Skeletal muscle satellite cell (primary cell): ENCODE data around the gene MIGA2.

Experiments
- H3K27me3 ChIP-seq: 2 replicates; pipeline ENCODE4 v1.7.0; 2013; ENCODE audit warnings: low read length; ENCODE audit not compliant: control insufficient read depth, insufficient read depth
- H3K36me3 ChIP-seq: 2 replicates; pipeline ENCODE4 v1.7.0; 2013; ENCODE audit warnings: mild to moderate bottlenecking, control low read depth, low read length; ENCODE audit not compliant: insufficient read depth
- H3K4me1 ChIP-seq: 2 replicates; pipeline ENCODE4 v1.7.0; 2013; ENCODE audit warnings: low read length; ENCODE audit not compliant: control insufficient read depth, insufficient read depth
- H3K4me2 ChIP-seq: 2 replicates; pipeline ENCODE4 v1.7.0; 2013; ENCODE audit warnings: mild to moderate bottlenecking, low read length
- H3K4me3 ChIP-seq: 2 replicates; pipeline ENCODE4 v1.7.0; 2013; ENCODE audit warnings: low read length
- H3K9ac ChIP-seq: 2 replicates; pipeline ENCODE4 v1.7.0; 2013; ENCODE audit warnings: mild to moderate bottlenecking, low read depth, low read length, moderate library complexity
- H3K9me3 ChIP-seq: replicated peaks from 2 replicates; pipeline ENCODE4 v1.7.0; 2013; ENCODE audit warnings: mild to moderate bottlenecking, control low read depth, low read length

Gene MIGA2

GRCh38 chr9:129005336-129005997, 31.0 kb upstream of the MIGA2 start:
- Histone ChIP-seq H3K9ac (no peak overlapping the region), H3K27me3 (no peaks in the 10 kb centered on the region), H3K4me2 (no peak overlapping the region), H3K4me3 (no peak overlapping the region), H3K9me3 (no peaks in the 10 kb centered on the region), H3K4me1 (no peaks in the 10 kb centered on the region), H3K36me3 (peaks cover 62% of the 10 kb centered on the region)

GRCh38 chr9:129006328-129007034, 29.9 kb upstream of the MIGA2 start:
- Histone ChIP-seq H3K4me3 (no peak overlapping the region), H3K4me2 (no peak overlapping the region), H3K9me3 (no peaks in the 10 kb centered on the region), H3K4me1 (no peaks in the 10 kb centered on the region), H3K36me3 (peaks cover 56% of the 10 kb centered on the region), H3K9ac (no peak overlapping the region), H3K27me3 (no peaks in the 10 kb centered on the region)

GRCh38 chr9:129007035-129007765, 29.2 kb upstream of the MIGA2 start:
- H3K9ac ChIP-seq = no peak overlapping the region
- H3K4me3 ChIP-seq = no peak overlapping the region
- H3K4me2 ChIP-seq = no peak overlapping the region
- no peaks in the 10 kb centered on the region for H3K4me1 ChIP-seq
- H3K27me3 ChIP-seq = no peaks in the 10 kb centered on the region
- peaks cover 50% of the 10 kb centered on the region for H3K36me3 ChIP-seq
- H3K9me3 ChIP-seq = no peaks in the 10 kb centered on the region

- Histone ChIP-seq H3K4me1 (no peaks in the 10 kb centered on the region), H3K4me2 (no peak overlapping the region), H3K36me3 (peaks cover 49% of the 10 kb centered on the region), H3K9ac (no peak overlapping the region), H3K9me3 (no peaks in the 10 kb centered on the region), H3K4me3 (no peak overlapping the region), H3K27me3 (no peaks in the 10 kb centered on the region)
These were observed 28.5 kb upstream of the MIGA2 start for GRCh38 chr9:129007766-129008468.

- Histone ChIP-seq H3K4me3 (no peak overlapping the region), H3K4me1 (no peaks in the 10 kb centered on the region), H3K9me3 (no peaks in the 10 kb centered on the region), H3K36me3 (peaks cover 46% of the 10 kb centered on the region), H3K4me2 (no peak overlapping the region), H3K9ac (no peak overlapping the region), H3K27me3 (no peaks in the 10 kb centered on the region)
These were observed 27.9 kb upstream of the MIGA2 start for GRCh38 chr9:129008469-129008965.

- Histone ChIP-seq H3K9ac (no peak overlapping the region), H3K27me3 (no peaks in the 10 kb centered on the region), H3K9me3 (no peaks in the 10 kb centered on the region), H3K36me3 (peaks cover 50% of the 10 kb centered on the region), H3K4me2 (no peak overlapping the region), H3K4me3 (no peak overlapping the region), H3K4me1 (no peaks in the 10 kb centered on the region)
These were observed 27.3 kb upstream of the MIGA2 start for GRCh38 chr9:129008986-129009583.

- Histone ChIP-seq H3K9ac (no peak overlapping the region), H3K4me1 (no peaks in the 10 kb centered on the region), H3K4me3 (no peak overlapping the region), H3K4me2 (no peak overlapping the region), H3K27me3 (no peaks in the 10 kb centered on the region), H3K36me3 (peaks cover 55% of the 10 kb centered on the region), H3K9me3 (no peaks in the 10 kb centered on the region)
These were observed 26.8 kb upstream of the MIGA2 start for GRCh38 chr9:129009584-129010141.

- no peak overlapping the region for H3K4me3 ChIP-seq
- no peaks in the 10 kb centered on the region for H3K4me1 ChIP-seq
- H3K4me2 ChIP-seq = no peak overlapping the region
- H3K36me3 ChIP-seq = peaks cover 49% of the 10 kb centered on the region
- H3K27me3 ChIP-seq = no peaks in the 10 kb centered on the region
- no peaks in the 10 kb centered on the region for H3K9me3 ChIP-seq
- H3K9ac ChIP-seq = no peak overlapping the region
These were observed 26.0 kb upstream of the MIGA2 start for GRCh38 chr9:129010267-129010975.

GRCh38 chr9:129011170-129011569, 25.3 kb upstream of the MIGA2 start:
- no peak overlapping the region for H3K4me3 ChIP-seq
- H3K4me1 ChIP-seq = no peaks in the 10 kb centered on the region
- H3K4me2 ChIP-seq = no peak overlapping the region
- no peaks in the 10 kb centered on the region for H3K27me3 ChIP-seq
- H3K36me3 ChIP-seq = peaks cover 43% of the 10 kb centered on the region
- H3K9me3 ChIP-seq = no peaks in the 10 kb centered on the region
- H3K9ac ChIP-seq = no peak overlapping the region

GRCh38 chr9:129011761-129012181, 24.7 kb upstream of the MIGA2 start:
- Histone ChIP-seq H3K4me1 (no peaks in the 10 kb centered on the region), H3K4me3 (no peak overlapping the region), H3K9ac (no peak overlapping the region), H3K4me2 (no peak overlapping the region), H3K27me3 (no peaks in the 10 kb centered on the region), H3K9me3 (no peaks in the 10 kb centered on the region), H3K36me3 (peaks cover 38% of the 10 kb centered on the region)
